Adrenal gland (tissue), 12 donors: ENCODE results near the gene GPR176. TPM values are rescaled to one million over a fixed set of nuclear protein-coding genes. Genes with fewer than 3 reads are reported as not detected.

ENCODE experiments used
- DNase-seq, 7 donors: peaks; one replicate each; pipeline ENCODE4 v3.0.0-alpha.2; 2019 to 2020
- H3K27ac ChIP-seq, 5 donors: fragments of 200-600 bp; sonication (generic) in 4 of 5; 1 replicate in 3 of 5; 2 replicates in 2 of 5; pipeline versions ENCODE4 v1.5.1 to v1.8.0; 2016 to 2020; ENCODE audit warnings: mild to moderate bottlenecking in 1 of 5
- H3K27me3 ChIP-seq: fragments of 200-600 bp; 2 replicates; pipeline ENCODE4 v1.8.0; 2021
- H3K36me3 ChIP-seq, 2 donors: fragments of 200-600 bp; replicated peaks in 1 of 2; 1 replicate in 1 of 2; 2 replicates in 1 of 2; pipeline versions ENCODE4 v1.5.1 to v1.8.0; 2018 to 2022
- H3K4me1 ChIP-seq, 2 donors: fragments of 200-600 bp; replicated peaks in 1 of 2; 1 replicate in 1 of 2; 2 replicates in 1 of 2; pipeline versions ENCODE4 v1.5.1 to v1.8.0; 2018 to 2021
- H3K4me3 ChIP-seq, 4 donors: fragments of 200-600 bp; sonication (generic) in 3 of 4; one replicate each; pipeline ENCODE4 v1.5.1; 2016 to 2018
- H3K9me3 ChIP-seq, 3 donors: fragments of 200-600 bp; sonication (generic) in 1 of 3; replicated peaks in 1 of 3; 1 replicate in 2 of 3; 2 replicates in 1 of 3; pipeline versions ENCODE4 v1.5.1 to v1.8.0; 2016 to 2021
- POLR2A ChIP-seq, 2 donors: fragments of 450-650 bp; IDR thresholded peaks; one replicate each; pipeline ENCODE4 v1.6.1; 2017; ENCODE audit warnings: antibody characterized with exemption in 2 of 2, mild to moderate bottlenecking in 2 of 2, moderate library complexity in 1 of 2
- WGBS, 4 donors: extraction: QIAGEN DNeasy Blood & Tissue Kit in 2 of 4; methylation state at CpG; one replicate each; pipeline versions ENCODE4 v1.1.5 to v1.1.7; 2013 to 2017; 5-methylcytosine and 5-hydroxymethylcytosine counted together
- intact Hi-C, 2 donors: fragments of 100-400 bp; cut with DNase I; formaldehyde crosslinking; loops; one replicate each; pipeline versions ENCODE4 v1.14.1 to v1.15.0; 2022 to 2023
- polyA plus RNA-seq, 3 donors: library from polyadenylated mRNA; stranded (reverse); fragments of 200-250 nt in 2 of 3; fragments of 350-450 nt in 1 of 3; fragmentation: Illumina TruSeq in 1 of 3; extraction: RNeasy Lipid Tissue Mini Kit (QIAGEN cat#74804) in 1 of 3; gene quantifications; one replicate each; pipeline ENCODE4 v1.2.3, GENCODE V29; 2013 to 2014
- total RNA-seq, 9 donors: library from RNA; depleted of rRNA in 4 of 9; stranded (reverse); fragments of >200 nt in 4 of 9; fragments of 120-200 nt in 1 of 9; fragmentation: NEBNext Ultra II Directional in 1 of 9; extraction: Animal tissue kit (Norgen Biotek cat#: 25700) in 1 of 9; gene quantifications; one replicate each; pipeline versions ENCODE4 v1.1.0 to v1.2.4, GENCODE V29; 2013 to 2023
- TF ChIP-seq, protein P1 (sequence below), 6 experiments: fragments of 450-650 bp in 4 of 6; fragments of 200-600 bp in 2 of 6; sonication (generic) in 1 of 6; IDR thresholded peaks; 1 replicate in 5 of 6; 2 replicates in 1 of 6; pipeline versions ENCODE4 v1.5.1 to v1.8.0; 2016 to 2021; ENCODE audit warnings: antibody characterized with exemption in 6 of 6, mild to moderate bottlenecking in 2 of 6, moderate library complexity in 1 of 6
- donor health status: healthy with polysubstance abuse.
- donor health status: Bipolar disorder and iron deficiency.
- donor health status: DM: yes; HTN: yes; CAD: no.
- donor health status: DM: no; HTN: no; CAD: no.
- donor health status: DM: no; HTN: no; CAD: no.
- donor health status: DM: yes; HTN: yes; CAD: no.

GPR176 gene
- total and polyA plus RNA-seq, 12 donors, result 1.4 to 12.7 (median 5.6) TPM

DNA sequence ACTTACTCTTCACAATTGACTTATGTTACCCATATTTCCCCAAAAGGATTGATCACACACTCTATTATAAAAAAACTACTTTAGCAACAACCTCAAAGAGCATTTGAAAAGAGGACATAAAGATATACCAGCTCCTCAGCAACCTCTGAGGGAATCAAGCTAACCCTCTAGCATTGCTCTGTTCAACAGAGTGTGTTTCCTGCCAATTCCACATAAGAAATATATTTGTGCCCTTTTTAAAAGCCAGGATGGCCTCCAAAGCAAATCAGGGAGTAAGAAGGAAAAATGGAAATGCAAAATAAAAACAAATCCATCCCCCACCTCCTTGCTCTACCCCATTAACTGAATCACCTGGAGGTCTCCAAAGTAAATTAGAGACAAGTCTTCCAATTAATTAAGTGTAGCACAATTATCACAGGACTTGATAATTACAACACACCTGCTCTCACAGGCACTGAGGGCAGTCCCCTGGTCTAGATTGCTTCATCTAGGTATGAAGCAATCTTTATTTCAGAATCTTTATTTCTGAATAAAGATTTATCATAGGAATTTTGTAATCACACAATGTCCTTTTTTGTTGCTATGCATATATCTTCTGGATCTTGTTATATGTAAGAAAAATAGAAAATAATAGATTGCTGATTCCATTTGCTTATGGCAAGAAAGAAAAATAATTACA, 34.8 kb downstream of the GPR176 start:
- DNase-seq, result no peak
- TF ChIP-seq POLR2A (IDR thresholded peaks at IDR 0.05), result no peak
- TF ChIP-seq, protein P1, sequence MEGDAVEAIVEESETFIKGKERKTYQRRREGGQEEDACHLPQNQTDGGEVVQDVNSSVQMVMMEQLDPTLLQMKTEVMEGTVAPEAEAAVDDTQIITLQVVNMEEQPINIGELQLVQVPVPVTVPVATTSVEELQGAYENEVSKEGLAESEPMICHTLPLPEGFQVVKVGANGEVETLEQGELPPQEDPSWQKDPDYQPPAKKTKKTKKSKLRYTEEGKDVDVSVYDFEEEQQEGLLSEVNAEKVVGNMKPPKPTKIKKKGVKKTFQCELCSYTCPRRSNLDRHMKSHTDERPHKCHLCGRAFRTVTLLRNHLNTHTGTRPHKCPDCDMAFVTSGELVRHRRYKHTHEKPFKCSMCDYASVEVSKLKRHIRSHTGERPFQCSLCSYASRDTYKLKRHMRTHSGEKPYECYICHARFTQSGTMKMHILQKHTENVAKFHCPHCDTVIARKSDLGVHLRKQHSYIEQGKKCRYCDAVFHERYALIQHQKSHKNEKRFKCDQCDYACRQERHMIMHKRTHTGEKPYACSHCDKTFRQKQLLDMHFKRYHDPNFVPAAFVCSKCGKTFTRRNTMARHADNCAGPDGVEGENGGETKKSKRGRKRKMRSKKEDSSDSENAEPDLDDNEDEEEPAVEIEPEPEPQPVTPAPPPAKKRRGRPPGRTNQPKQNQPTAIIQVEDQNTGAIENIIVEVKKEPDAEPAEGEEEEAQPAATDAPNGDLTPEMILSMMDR (IDR thresholded peaks at IDR 0.05), result no peak
- intact Hi-C loops, result loop anchor here in 1 of 2 donors (10.0 kb wide), 1 partner anchor 100 kb away; the partner anchor contains the start of gene FSIP1
- Histone ChIP-seq H3K4me1 (peaks cover 0 to 5% of the 10 kb centered on the region in 2 donors), H3K27me3 (no peaks in the 10 kb centered on the region), H3K9me3 (no peaks in the 10 kb centered on the region), H3K27ac (no peak overlapping the region), H3K4me3 (no peak overlapping the region), H3K36me3 (no peaks in the 10 kb centered on the region)

DNA sequence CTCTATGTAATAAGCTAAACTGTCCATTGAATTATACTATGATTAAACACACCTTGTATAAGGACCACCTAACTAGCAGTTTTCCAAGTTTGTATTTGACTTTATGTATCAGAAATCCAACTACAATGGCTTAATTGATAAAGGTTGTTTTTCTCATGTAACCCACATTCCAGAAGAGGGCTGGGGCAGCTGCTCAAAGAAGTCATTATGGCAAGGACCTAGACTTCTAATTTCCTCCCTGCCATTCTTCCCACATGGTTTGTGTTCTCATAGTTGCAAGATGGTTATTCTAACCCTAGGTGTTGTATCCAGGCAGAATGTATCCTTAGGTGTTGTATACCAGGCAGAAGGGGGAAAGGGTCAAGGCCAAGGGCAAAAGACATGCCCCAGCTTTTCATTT, 35.7 kb downstream of the GPR176 start:
- Histone ChIP-seq H3K4me1 (peaks cover 0 to 5% of the 10 kb centered on the region in 2 donors), H3K27ac (no peak overlapping the region), H3K4me3 (no peak overlapping the region), H3K9me3 (no peaks in the 10 kb centered on the region), H3K27me3 (no peaks in the 10 kb centered on the region), H3K36me3 (no peaks in the 10 kb centered on the region)
- DNase-seq, result no peak
- intact Hi-C loops, result loop anchor here in 1 of 2 donors (10.0 kb wide), 1 partner anchor 100 kb away; the partner anchor contains the start of gene FSIP1
- TF ChIP-seq, protein P1 (IDR thresholded peaks at IDR 0.05), result no peak

DNA sequence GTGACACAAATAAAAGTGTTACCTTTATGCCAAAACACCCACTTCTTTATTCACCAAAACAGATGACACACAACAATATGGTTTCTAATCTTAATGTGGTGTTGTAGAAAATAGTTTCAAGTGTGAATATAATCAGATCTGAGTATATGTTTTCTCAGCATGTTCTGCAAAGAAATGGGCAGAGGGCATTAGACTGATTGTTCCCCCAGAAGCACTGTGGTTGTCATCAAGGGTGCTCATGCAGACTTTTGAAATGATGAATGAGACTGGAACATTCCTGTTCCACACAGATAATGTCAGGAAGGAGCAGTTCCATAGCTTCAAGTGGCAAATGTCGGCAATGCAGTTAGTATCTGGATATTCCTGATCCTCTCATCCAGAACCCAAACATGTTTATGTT, 37.5 kb downstream of the GPR176 start:
- no peaks in the 10 kb centered on the region for H3K27me3 ChIP-seq
- intact Hi-C loops, result loop anchor here in 1 of 2 donors (10.0 kb wide), 1 partner anchor 98 kb away; the partner anchor contains the start of gene FSIP1

DNA sequence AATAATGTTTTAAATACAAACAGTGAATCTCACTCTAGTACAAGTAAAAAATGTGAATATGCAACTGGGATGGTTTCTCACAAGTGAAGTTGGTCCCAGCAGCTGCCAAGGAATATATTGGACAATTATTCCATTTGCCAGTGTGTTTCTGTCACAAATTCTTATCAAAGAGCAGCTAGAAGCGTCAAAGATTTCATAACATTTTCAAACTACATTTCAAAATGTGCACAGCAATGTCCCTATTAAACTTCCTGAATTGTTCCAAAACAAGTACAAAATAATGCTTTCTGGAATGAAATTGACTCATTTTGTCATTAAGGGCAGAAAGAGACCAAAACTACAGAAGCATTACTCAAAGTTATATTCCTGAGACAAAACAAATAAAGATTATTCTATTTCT, 38.3 kb downstream of the GPR176 start:
- no peak overlapping the region for H3K4me3 ChIP-seq
- H3K9me3 ChIP-seq, result no peaks in the 10 kb centered on the region
- no peaks in the 10 kb centered on the region for H3K36me3 ChIP-seq
- H3K4me1 ChIP-seq, result peaks cover 0 to 5% of the 10 kb centered on the region in 2 donors
- 45 to 65% (median 51%) methylated on average over 1 of the region's 1 CpG for WGBS, 4 donors
- no peak for DNase-seq
- no peaks in the 10 kb centered on the region for H3K27me3 ChIP-seq
- intact Hi-C loops, result loop anchor here in 1 of 2 donors (10.0 kb wide), 1 partner anchor 97 kb away; the partner anchor contains the start of gene FSIP1
- TF ChIP-seq, protein P1 (IDR thresholded peaks at IDR 0.05), result no peak
- TF ChIP-seq POLR2A (IDR thresholded peaks at IDR 0.05), result no peak
- no peak overlapping the region for H3K27ac ChIP-seq

More for the DNA sequence above, 37.5 kb downstream of the GPR176 start:
- WGBS, 4 donors, result 80 to 87% (median 81%) methylated on average over 1 of the region's 1 CpG
- no peaks in the 10 kb centered on the region for H3K9me3 ChIP-seq
- TF ChIP-seq, protein P1 (IDR thresholded peaks at IDR 0.05), result no peak
- no peak for TF ChIP-seq POLR2A (IDR thresholded peaks at IDR 0.05)
- peaks cover 0 to 5% of the 10 kb centered on the region in 2 donors for H3K4me1 ChIP-seq
- H3K4me3 ChIP-seq, result no peak overlapping the region
- no peak overlapping the region for H3K27ac ChIP-seq
- DNase-seq, result no peak
- H3K36me3 ChIP-seq, result no peaks in the 10 kb centered on the region
